Measurements from ENCODE around the gene NELL2. TPM values are rescaled to one million over a fixed set of nuclear protein-coding genes. Genes with fewer than 3 reads are reported as not detected.

Gene NELL2
- total RNA-seq, 1 experiment from 2014 or later: 0.80 TPM

- H3K27ac ChIP-seq (ENCODE audit: low read length): no peak overlapping the region
- no peaks in the 10 kb centered on the region for H3K36me3 ChIP-seq (ENCODE audit: low read depth, low read length)
- TF ChIP-seq EZH2phosphoT487 (IDR thresholded peaks at IDR 0.05; ENCODE audit: borderline replicate concordance, low read length) (no peak), EZH2 (IDR thresholded peaks at IDR 0.05; ENCODE audit: low read length, unreplicated experiment) (no peak), CTCF (conservative IDR thresholded peaks at IDR 0.05; ENCODE audit: low read depth, low read length) (no peak)
- peaks cover 6% of the 10 kb centered on the region for H3K4me1 ChIP-seq (ENCODE audit: insufficient read depth, low read length)
- no peak for ATAC-seq
- no peaks in the 10 kb centered on the region; the same call in 1 of the 2 replicates for H3K9me3 ChIP-seq (ENCODE audit: low read length)
- DNase-seq: no peak
- H2AFZ ChIP-seq (ENCODE audit: low read length): no peak overlapping the region
- CTCF ChIA-PET: no interaction called here
- H3K9ac ChIP-seq (ENCODE audit: low read length): no peak overlapping the region
- intact Hi-C loops (cut with micrococcal nuclease): no loop called here
- no peaks in the 10 kb centered on the region for H3K79me2 ChIP-seq (ENCODE audit: low read length)
- no peak overlapping the region for H3K4me3 ChIP-seq (ENCODE audit: low read length)
- H4K20me1 ChIP-seq (ENCODE audit: low read length): no peaks in the 10 kb centered on the region
- no peak overlapping the region for H3K4me2 ChIP-seq (ENCODE audit: low read length)
- peaks cover 28% of the 10 kb centered on the region for H3K27me3 ChIP-seq (ENCODE audit: low read length)
- H3K9me2 ChIP-seq (replicated peaks; ENCODE audit: low read length): no peaks in the 10 kb centered on the region
- no TSS peak for BruUV-seq (replicated peaks)
- POLR2A ChIA-PET (ENCODE audit: unreplicated experiment): no interaction called here
- no peaks in the 10 kb centered on the region for H3F3A ChIP-seq (ENCODE audit: low read length, unreplicated experiment)
Measured at GRCh38 chr12:44881197-44881596, 5.1 kb upstream of the NELL2 start.

- Histone ChIP-seq H2AFZ (ENCODE audit: low read length) (peak overlapping the region; percentile 92), H3K27me3 (ENCODE audit: low read length) (peaks cover 68% of the 10 kb centered on the region), H4K20me1 (ENCODE audit: low read length) (no peaks in the 10 kb centered on the region), H3K79me2 (ENCODE audit: low read length) (no peaks in the 10 kb centered on the region), H3K4me3 (ENCODE audit: low read length) (peak overlapping the region; percentile 69), H3K9me3 (ENCODE audit: low read length) (no peaks in the 10 kb centered on the region; the same call in 1 of the 2 replicates), H3K36me3 (ENCODE audit: low read depth, low read length) (no peaks in the 10 kb centered on the region), H3K27ac (ENCODE audit: low read length) (no peak overlapping the region), H3K9me2 (replicated peaks; ENCODE audit: low read length) (no peaks in the 10 kb centered on the region), H3F3A (ENCODE audit: low read length, unreplicated experiment) (no peaks in the 10 kb centered on the region), H3K4me1 (ENCODE audit: insufficient read depth, low read length) (peaks cover 15% of the 10 kb centered on the region), H3K9ac (ENCODE audit: low read length) (no peak overlapping the region), H3K4me2 (ENCODE audit: low read length) (peak overlapping the region; percentile 97)
- ATAC-seq (peak; percentile 59), DNase-seq (peak; percentile 17)
- intact Hi-C loops (cut with micrococcal nuclease): no loop called here
- BruUV-seq (replicated peaks): no TSS peak
- TF ChIP-seq EZH2phosphoT487 (IDR thresholded peaks at IDR 0.05; ENCODE audit: borderline replicate concordance, low read length): no peak
- no peak for TF ChIP-seq EZH2 (IDR thresholded peaks at IDR 0.05; ENCODE audit: low read length, unreplicated experiment)
- TF ChIP-seq CTCF (conservative IDR thresholded peaks at IDR 0.05; ENCODE audit: low read depth, low read length): no peak
- POLR2A ChIA-PET (ENCODE audit: unreplicated experiment): no interaction called here
- CTCF ChIA-PET: no interaction called here
Measured at GRCh38 chr12:44876544-44877410, 662 bp upstream of the NELL2 start.

GRCh38 chr12:44875417-44875953 lies 630 bp downstream of the NELL2 start:
- TF ChIP-seq EZH2phosphoT487 (IDR thresholded peaks at IDR 0.05; ENCODE audit: borderline replicate concordance, low read length): peak; percentile 52; the same call in 1 of the 2 replicates
- no peak for TF ChIP-seq EZH2 (IDR thresholded peaks at IDR 0.05; ENCODE audit: low read length, unreplicated experiment)
- ChIA-PET POLR2A (ENCODE audit: unreplicated experiment) (interaction anchor here (0.6 to 0.7 kb wide), 2 partner anchors 144 to 1476 kb away, joined by 7 read pairs; no protein-coding TSS in a partner anchor), CTCF (no interaction called here)
- Histone ChIP-seq H3K9ac (ENCODE audit: low read length) (no peak overlapping the region), H3K4me3 (ENCODE audit: low read length) (peak overlapping the region; percentile 69), H3K27ac (ENCODE audit: low read length) (no peak overlapping the region), H3K9me2 (replicated peaks; ENCODE audit: low read length) (no peaks in the 10 kb centered on the region), H3K27me3 (ENCODE audit: low read length) (peaks cover 76% of the 10 kb centered on the region), H3K9me3 (ENCODE audit: low read length) (no peaks in the 10 kb centered on the region), H3K79me2 (ENCODE audit: low read length) (no peaks in the 10 kb centered on the region), H3K4me2 (ENCODE audit: low read length) (peak overlapping the region; percentile 97), H3K36me3 (ENCODE audit: low read depth, low read length) (no peaks in the 10 kb centered on the region), H4K20me1 (ENCODE audit: low read length) (no peaks in the 10 kb centered on the region), H3K4me1 (ENCODE audit: insufficient read depth, low read length) (peaks cover 15% of the 10 kb centered on the region), H3F3A (ENCODE audit: low read length, unreplicated experiment) (no peaks in the 10 kb centered on the region), H2AFZ (ENCODE audit: low read length) (peak overlapping the region; percentile 92)
- peak; percentile 20 for ATAC-seq
- no peak for DNase-seq
- intact Hi-C loops (cut with micrococcal nuclease): no loop called here
- no TSS peak for BruUV-seq (replicated peaks)
